ENCODE data around the gene PTPRN2.

GRCh38 chr7:157775560-157776332 is 811.9 kb downstream of the PTPRN2 start:
- TF ChIP-seq SAP30 (IDR thresholded peaks at IDR 0.05; ENCODE audit: insufficient read depth, insufficient replicate concordance, low read length) (no peak), ZNF274 (IDR thresholded peaks at IDR 0.05; ENCODE audit: borderline replicate concordance, extremely low read depth, low read length) (no peak), CTCF (IDR thresholded peaks at IDR 0.05; ENCODE audit: control extremely low read depth in 1 of 3, insufficient read depth in 1 of 3, low read depth in 1 of 3, low read length in 3 of 3) (no peak), CHD1 (IDR thresholded peaks at IDR 0.05; ENCODE audit: low read depth, low read length) (no peak), CHD2 (IDR thresholded peaks at IDR 0.05; ENCODE audit: low read length) (no peak)

Data from H1 (cell line).